Measurements from ENCODE around the gene TNNC1.

TNNC1 gene

GRCh38 chr3:52479037-52479876, 25.4 kb upstream of the TNNC1 start:
- TF ChIP-seq CTCF (IDR thresholded peaks at IDR 0.05; ENCODE audit: extremely low read depth, insufficient read depth, missing control alignments): no peak
- no peak for DNase-seq (ENCODE audit: low spot score)
- in situ Hi-C loops (cut with MboI; ENCODE audit: low pct_unique_long_range_greater_than_20kb, low sequenced_read_pairs, unreplicated experiment): no loop called here

GRCh38 chr3:52477796-52478095, 23.9 kb upstream of the TNNC1 start:
- TF ChIP-seq CTCF (IDR thresholded peaks at IDR 0.05; ENCODE audit: extremely low read depth, insufficient read depth, missing control alignments): no peak
- no peak for DNase-seq (ENCODE audit: low spot score)
- in situ Hi-C loops (cut with MboI; ENCODE audit: low pct_unique_long_range_greater_than_20kb, low sequenced_read_pairs, unreplicated experiment): no loop called here

- no peak for DNase-seq (ENCODE audit: low spot score)
- no peak for TF ChIP-seq CTCF (IDR thresholded peaks at IDR 0.05; ENCODE audit: extremely low read depth, insufficient read depth, missing control alignments)
- in situ Hi-C loops (cut with MboI; ENCODE audit: low pct_unique_long_range_greater_than_20kb, low sequenced_read_pairs, unreplicated experiment): no loop called here
Observed at GRCh38 chr3:52477076-52477795, 23.4 kb upstream of the TNNC1 start.

- no peak for DNase-seq (ENCODE audit: low spot score)
- in situ Hi-C loops (cut with MboI; ENCODE audit: low pct_unique_long_range_greater_than_20kb, low sequenced_read_pairs, unreplicated experiment): no loop called here
- no peak for TF ChIP-seq CTCF (IDR thresholded peaks at IDR 0.05; ENCODE audit: extremely low read depth, insufficient read depth, missing control alignments)
Observed at GRCh38 chr3:52473026-52473425, 19.2 kb upstream of the TNNC1 start.

GRCh38 chr3:52472239-52473000, 18.6 kb upstream of the TNNC1 start:
- in situ Hi-C loops (cut with MboI; ENCODE audit: low pct_unique_long_range_greater_than_20kb, low sequenced_read_pairs, unreplicated experiment): no loop called here
- no peak for DNase-seq (ENCODE audit: low spot score)
- TF ChIP-seq CTCF (IDR thresholded peaks at IDR 0.05; ENCODE audit: extremely low read depth, insufficient read depth, missing control alignments): no peak

- in situ Hi-C loops (cut with MboI; ENCODE audit: low pct_unique_long_range_greater_than_20kb, low sequenced_read_pairs, unreplicated experiment): no loop called here
- no peak for DNase-seq (ENCODE audit: low spot score)
- TF ChIP-seq CTCF (IDR thresholded peaks at IDR 0.05; ENCODE audit: extremely low read depth, insufficient read depth, missing control alignments): peak; percentile 75
Observed at GRCh38 chr3:52471371-52472238, 17.8 kb upstream of the TNNC1 start.
